DND-41 (cell line): Measurements from ENCODE around the gene NUMBL.

Experiments used
- ATAC-seq: fragments of 200-7000 bp; cut with Tn5 transposase; 3 replicates; pipeline ENCODE4 v1.9.1; 2021; ENCODE audit warnings: low read depth; ENCODE audit not compliant: insufficient read depth
- DNase-seq: peaks from one replicate; pipeline ENCODE4 v3.0.0-alpha.2; 2020
- H2AFZ ChIP-seq: 2 replicates; pipeline ENCODE4 v1.6.0; 2012; ENCODE audit warnings: low read depth, low read length
- H3K27ac ChIP-seq: 2 replicates; pipeline ENCODE4 v1.5.1; 2012; ENCODE audit warnings: low read length, inconsistent platforms
- H3K27me3 ChIP-seq: fragments of 200-600 bp; sonication (generic); 2 replicates; pipeline ENCODE4 v1.6.0; 2012; ENCODE audit warnings: low read length, mild to moderate bottlenecking, inconsistent platforms; ENCODE audit not compliant: insufficient read depth, poor library complexity
- H3K36me3 ChIP-seq: 2 replicates; pipeline ENCODE4 v1.5.1; 2012; ENCODE audit warnings: low read length, inconsistent platforms; ENCODE audit not compliant: insufficient read depth
- H3K4me1 ChIP-seq: 2 replicates; pipeline ENCODE4 v1.5.1; 2012; ENCODE audit warnings: mild to moderate bottlenecking, low read length; ENCODE audit not compliant: insufficient read depth
- H3K4me2 ChIP-seq: 2 replicates; pipeline ENCODE4 v1.6.0; 2012; ENCODE audit warnings: mild to moderate bottlenecking, moderate library complexity, low read length, inconsistent platforms; ENCODE audit not compliant: insufficient read depth
- H3K4me3 ChIP-seq, 2 experiments: fragments of 200-600 bp in 1 of 2; shearing (Covaris generic) in 1 of 2; 2 replicates each; pipeline ENCODE4 v1.5.1; 2012 to 2016; ENCODE audit warnings: inconsistent platforms in 2 of 2, low read length in 2 of 2, mild to moderate bottlenecking in 2 of 2, low read depth in 1 of 2, moderate library complexity in 1 of 2
- H3K79me2 ChIP-seq: 2 replicates; pipeline ENCODE4 v1.6.0; 2012; ENCODE audit warnings: low read length, inconsistent platforms; ENCODE audit not compliant: insufficient read depth
- H3K9ac ChIP-seq: 2 replicates; pipeline ENCODE4 v1.6.0; 2012; ENCODE audit warnings: low read depth, mild to moderate bottlenecking, inconsistent platforms, low read length, moderate library complexity
- H3K9me3 ChIP-seq: 2 replicates; pipeline ENCODE4 v1.5.1; 2012; ENCODE audit warnings: low read length, moderate library complexity, mild to moderate bottlenecking, inconsistent platforms; ENCODE audit not compliant: insufficient read depth, severe bottlenecking
- H4K20me1 ChIP-seq: 2 replicates; pipeline ENCODE4 v1.6.0; 2012; ENCODE audit warnings: low read length; ENCODE audit not compliant: insufficient read depth
- CTCF ChIP-seq: IDR thresholded peaks from 2 replicates; pipeline ENCODE4 v1.5.1; 2012; ENCODE audit warnings: borderline replicate concordance, low read length, moderate library complexity, mild to moderate bottlenecking; ENCODE audit not compliant: poor library complexity, severe bottlenecking; ENCODE audit errors: extremely low read depth
- EZH2 ChIP-seq: IDR thresholded peaks from 3 replicates; pipeline ENCODE4 v1.6.1; 2012; ENCODE audit warnings: borderline replicate concordance, low read depth, mild to moderate bottlenecking, moderate library complexity, low read length, inconsistent platforms; ENCODE audit not compliant: severe bottlenecking

NUMBL gene

GRCh38 chr19:40688987-40689338 lies 1.5 kb downstream of the NUMBL start:
- DNase-seq (no peak), ATAC-seq (no peak)
- Histone ChIP-seq H3K4me3 (peak overlapping the region in 1 of 2 experiments; percentile 58; a peak in 2 of 4 replicates), H3K4me2 (peak overlapping the region; percentile 62), H2AFZ (no peak overlapping the region), H3K27ac (no peak overlapping the region), H3K9ac (peak overlapping the region; percentile 61), H3K4me1 (peaks cover 26% of the 10 kb centered on the region), H3K27me3 (no peaks in the 10 kb centered on the region), H3K36me3 (peaks cover 9% of the 10 kb centered on the region; the same call in 1 of the 2 replicates), H4K20me1 (no peaks in the 10 kb centered on the region), H3K9me3 (no peaks in the 10 kb centered on the region), H3K79me2 (no peaks in the 10 kb centered on the region)
- TF ChIP-seq CTCF, result no peak
- TF ChIP-seq EZH2, result no peak

GRCh38 chr19:40688309-40688708 lies 2.1 kb downstream of the NUMBL start:
- ATAC-seq, result no peak
- Histone ChIP-seq H4K20me1 (no peaks in the 10 kb centered on the region), H3K4me2 (no peak overlapping the region), H3K36me3 (peaks cover 9% of the 10 kb centered on the region; the same call in 1 of the 2 replicates), H2AFZ (no peak overlapping the region), H3K79me2 (no peaks in the 10 kb centered on the region), H3K4me3 (no peak overlapping the region), H3K27me3 (no peaks in the 10 kb centered on the region), H3K27ac (no peak overlapping the region), H3K9ac (no peak overlapping the region), H3K9me3 (no peaks in the 10 kb centered on the region), H3K4me1 (peaks cover 26% of the 10 kb centered on the region)
- DNase-seq, result no peak
- no peak for TF ChIP-seq CTCF

- DNase-seq, result no peak
- H3K9ac ChIP-seq, result no peak overlapping the region
Observed at GRCh38 chr19:40687525-40688016, 2.9 kb downstream of the NUMBL start.

More at GRCh38 chr19:40687525-40688016, 2.9 kb downstream of the NUMBL start:
- Histone ChIP-seq H3K4me1 (peaks cover 26% of the 10 kb centered on the region), H3K79me2 (no peaks in the 10 kb centered on the region), H3K4me2 (no peak overlapping the region), H3K9me3 (no peaks in the 10 kb centered on the region), H2AFZ (no peak overlapping the region), H3K27ac (no peak overlapping the region), H3K36me3 (peaks cover 9% of the 10 kb centered on the region; the same call in 1 of the 2 replicates), H4K20me1 (no peaks in the 10 kb centered on the region), H3K4me3 (no peak overlapping the region), H3K27me3 (no peaks in the 10 kb centered on the region)
- ATAC-seq, result no peak
- no peak for TF ChIP-seq CTCF
- no peak for TF ChIP-seq EZH2
